WTC11 (cell line): ENCODE measurements around the gene EMSY. TPM values are rescaled to one million over a fixed set of nuclear protein-coding genes. Genes with fewer than 3 reads are reported as not detected.

Source experiments
- ATAC-seq: fragments of 200-7000 bp; cut with Tn5 transposase; 2 replicates; pipeline ENCODE4 v1.10.0; 2021; ENCODE audit warnings: mild to moderate bottlenecking, moderate library complexity
- CTCF ChIA-PET: fragments of 300-600 bp; sonication (Branson Sonifier 250); formaldehyde crosslinking; loops from one replicate; lab custom pipeline; 2021; ENCODE audit warnings: antibody characterized with exemption; lab: Charles Lee
- POLR2A ChIA-PET: fragments of 350-600 bp; sonication (Branson Sonifier 250); formaldehyde crosslinking; loops from one replicate; lab custom pipeline; 2021; ENCODE audit warnings: antibody characterized with exemption; lab: Charles Lee
- DNase-seq: peaks from one replicate; pipeline ENCODE4 v3.0.0; 2021; ENCODE audit warnings: low spot score
- H3K27ac Mint-ChIP-seq: 2 replicates; pipeline ENCODE4 v1.8.0; 2021; ENCODE audit warnings: mixed read lengths
- H3K27me3 Mint-ChIP-seq: 2 replicates; pipeline ENCODE4 v1.8.0; 2021; ENCODE audit warnings: low read depth, mild to moderate bottlenecking, moderate library complexity, mixed read lengths
- H3K36me3 Mint-ChIP-seq: 2 replicates; pipeline ENCODE4 v1.8.0; 2021; ENCODE audit warnings: mixed read lengths
- H3K4me1 Mint-ChIP-seq: 2 replicates; pipeline ENCODE4 v1.8.0; 2022; ENCODE audit warnings: mixed read lengths
- H3K4me3 Mint-ChIP-seq: 2 replicates; pipeline ENCODE4 v1.8.0; 2021; ENCODE audit warnings: mild to moderate bottlenecking, moderate library complexity, mixed read lengths
- H3K9me3 Mint-ChIP-seq: 2 replicates; pipeline ENCODE4 v1.8.0; 2021; ENCODE audit warnings: mixed read lengths
- ATF1 ChIP-seq: sonication (generic); formaldehyde crosslinking; IDR thresholded peaks from 2 replicates; pipeline ENCODE4 v1.8.1; 2023; ENCODE audit warnings: mild to moderate bottlenecking, moderate library complexity, missing genetic modification reagents
- CREM ChIP-seq: sonication (generic); formaldehyde crosslinking; IDR thresholded peaks from 2 replicates; pipeline ENCODE4 v1.8.1; 2022; ENCODE audit warnings: mild to moderate bottlenecking, missing genetic modification reagents, moderate library complexity
- E2F5 ChIP-seq: sonication (generic); formaldehyde crosslinking; IDR thresholded peaks from 2 replicates; pipeline ENCODE4 v1.8.1; 2022; ENCODE audit warnings: mild to moderate bottlenecking, moderate library complexity, missing genetic modification reagents
- ERG ChIP-seq: fragments of 250-450 bp; sonication (Bioruptor Pico); IDR thresholded peaks from 2 replicates; pipeline ENCODE4 v1.8.0; 2021; ENCODE audit warnings: mild to moderate bottlenecking
- ETV6 ChIP-seq: sonication (generic); formaldehyde crosslinking; IDR thresholded peaks from 2 replicates; pipeline ENCODE4 v1.8.1; 2022; ENCODE audit warnings: mild to moderate bottlenecking, missing genetic modification reagents
- FOXP4 ChIP-seq: sonication (generic); formaldehyde crosslinking; IDR thresholded peaks from 2 replicates; pipeline ENCODE4 v1.8.0; 2022; ENCODE audit warnings: mild to moderate bottlenecking, missing genetic modification reagents
- MAX ChIP-seq: sonication (generic); formaldehyde crosslinking; IDR thresholded peaks from 2 replicates; pipeline ENCODE4 v1.8.0; 2022; ENCODE audit warnings: mild to moderate bottlenecking, missing genetic modification reagents
- MYBL2 ChIP-seq: sonication (generic); formaldehyde crosslinking; IDR thresholded peaks from 2 replicates; pipeline ENCODE4 v1.8.1; 2023; ENCODE audit warnings: mild to moderate bottlenecking, moderate library complexity, missing genetic modification reagents
- NR2C2 ChIP-seq: sonication (generic); formaldehyde crosslinking; IDR thresholded peaks from 2 replicates; pipeline ENCODE4 v1.8.0; 2022; ENCODE audit warnings: mild to moderate bottlenecking, missing genetic modification reagents
- NR3C1 ChIP-seq: sonication (generic); formaldehyde crosslinking; conservative IDR thresholded peaks from 2 replicates; pipeline ENCODE4 v1.8.1; 2023; ENCODE audit warnings: low read depth, mild to moderate bottlenecking, missing genetic modification reagents
- RORB ChIP-seq: fragments of 250-450 bp; sonication (Bioruptor Pico); IDR thresholded peaks from 2 replicates; pipeline ENCODE4 v1.9.0; 2021; ENCODE audit warnings: mild to moderate bottlenecking
- TEAD1 ChIP-seq: sonication (generic); formaldehyde crosslinking; IDR thresholded peaks from 2 replicates; pipeline ENCODE4 v1.8.0; 2022; ENCODE audit warnings: mild to moderate bottlenecking, missing genetic modification reagents
- ZNF219 ChIP-seq: sonication (generic); formaldehyde crosslinking; IDR thresholded peaks from 2 replicates; pipeline ENCODE4 v1.8.0; 2023; ENCODE audit warnings: missing genetic modification reagents, mild to moderate bottlenecking, borderline replicate concordance
- ZNF396 ChIP-seq: fragments of 250-450 bp; sonication (Bioruptor Pico); IDR thresholded peaks from 2 replicates; pipeline ENCODE4 v1.8.0; 2021; ENCODE audit warnings: mild to moderate bottlenecking, moderate library complexity, borderline replicate concordance
- ZNF671 ChIP-seq: fragments of 250-450 bp; sonication (Bioruptor Pico); IDR thresholded peaks from 2 replicates; pipeline ENCODE4 v1.8.0; 2021; ENCODE audit warnings: mild to moderate bottlenecking
- total RNA-seq: library from RNA; stranded (reverse); gene quantifications from 3 replicates; pipeline ENCODE4 v1.2.3, GENCODE V29; 2021
- TF ChIP-seq, protein P1 (sequence below): fragments of 200-600 bp; IDR thresholded peaks from 2 replicates; pipeline ENCODE4 v1.8.0; 2022; ENCODE audit warnings: antibody characterized with exemption
- TF ChIP-seq, protein P2 (sequence below): sonication (generic); formaldehyde crosslinking; conservative IDR thresholded peaks from 2 replicates; pipeline ENCODE4 v1.8.1; 2023; ENCODE audit warnings: mild to moderate bottlenecking, low read depth, missing genetic modification reagents, moderate library complexity
- TF ChIP-seq, protein P3 (sequence below): sonication (generic); formaldehyde crosslinking; IDR thresholded peaks from 2 replicates; pipeline ENCODE4 v1.8.0; 2022; ENCODE audit warnings: mild to moderate bottlenecking, missing genetic modification reagents

Gene EMSY
- total RNA-seq, 1 experiment from 2014 or later = 31.1 TPM

GRCh38 chr11:76561245-76561644 is 116.4 kb downstream of the EMSY start:
- no peaks in the 10 kb centered on the region for H3K27me3 Mint-ChIP-seq
- no peak for TF ChIP-seq ERG (CRISPR knock-in tag)
- TF ChIP-seq NR3C1 (CRISPR knock-in tag) = no peak
- TF ChIP-seq NR2C2 = no peak
- TF ChIP-seq E2F5 (CRISPR knock-in tag) = no peak
- no peak for TF ChIP-seq ZNF396 (CRISPR knock-in tag)
- no peak for TF ChIP-seq ZNF219 (CRISPR knock-in tag)
- TF ChIP-seq, protein P1, sequence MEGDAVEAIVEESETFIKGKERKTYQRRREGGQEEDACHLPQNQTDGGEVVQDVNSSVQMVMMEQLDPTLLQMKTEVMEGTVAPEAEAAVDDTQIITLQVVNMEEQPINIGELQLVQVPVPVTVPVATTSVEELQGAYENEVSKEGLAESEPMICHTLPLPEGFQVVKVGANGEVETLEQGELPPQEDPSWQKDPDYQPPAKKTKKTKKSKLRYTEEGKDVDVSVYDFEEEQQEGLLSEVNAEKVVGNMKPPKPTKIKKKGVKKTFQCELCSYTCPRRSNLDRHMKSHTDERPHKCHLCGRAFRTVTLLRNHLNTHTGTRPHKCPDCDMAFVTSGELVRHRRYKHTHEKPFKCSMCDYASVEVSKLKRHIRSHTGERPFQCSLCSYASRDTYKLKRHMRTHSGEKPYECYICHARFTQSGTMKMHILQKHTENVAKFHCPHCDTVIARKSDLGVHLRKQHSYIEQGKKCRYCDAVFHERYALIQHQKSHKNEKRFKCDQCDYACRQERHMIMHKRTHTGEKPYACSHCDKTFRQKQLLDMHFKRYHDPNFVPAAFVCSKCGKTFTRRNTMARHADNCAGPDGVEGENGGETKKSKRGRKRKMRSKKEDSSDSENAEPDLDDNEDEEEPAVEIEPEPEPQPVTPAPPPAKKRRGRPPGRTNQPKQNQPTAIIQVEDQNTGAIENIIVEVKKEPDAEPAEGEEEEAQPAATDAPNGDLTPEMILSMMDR = no peak
- no peak for TF ChIP-seq ATF1
- TF ChIP-seq MYBL2 = no peak
- TF ChIP-seq FOXP4 = no peak
- TF ChIP-seq, protein P2, sequence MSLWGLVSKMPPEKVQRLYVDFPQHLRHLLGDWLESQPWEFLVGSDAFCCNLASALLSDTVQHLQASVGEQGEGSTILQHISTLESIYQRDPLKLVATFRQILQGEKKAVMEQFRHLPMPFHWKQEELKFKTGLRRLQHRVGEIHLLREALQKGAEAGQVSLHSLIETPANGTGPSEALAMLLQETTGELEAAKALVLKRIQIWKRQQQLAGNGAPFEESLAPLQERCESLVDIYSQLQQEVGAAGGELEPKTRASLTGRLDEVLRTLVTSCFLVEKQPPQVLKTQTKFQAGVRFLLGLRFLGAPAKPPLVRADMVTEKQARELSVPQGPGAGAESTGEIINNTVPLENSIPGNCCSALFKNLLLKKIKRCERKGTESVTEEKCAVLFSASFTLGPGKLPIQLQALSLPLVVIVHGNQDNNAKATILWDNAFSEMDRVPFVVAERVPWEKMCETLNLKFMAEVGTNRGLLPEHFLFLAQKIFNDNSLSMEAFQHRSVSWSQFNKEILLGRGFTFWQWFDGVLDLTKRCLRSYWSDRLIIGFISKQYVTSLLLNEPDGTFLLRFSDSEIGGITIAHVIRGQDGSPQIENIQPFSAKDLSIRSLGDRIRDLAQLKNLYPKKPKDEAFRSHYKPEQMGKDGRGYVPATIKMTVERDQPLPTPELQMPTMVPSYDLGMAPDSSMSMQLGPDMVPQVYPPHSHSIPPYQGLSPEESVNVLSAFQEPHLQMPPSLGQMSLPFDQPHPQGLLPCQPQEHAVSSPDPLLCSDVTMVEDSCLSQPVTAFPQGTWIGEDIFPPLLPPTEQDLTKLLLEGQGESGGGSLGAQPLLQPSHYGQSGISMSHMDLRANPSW (CRISPR knock-in tag) = no peak
- TF ChIP-seq CREM (CRISPR knock-in tag) = no peak
- no peak for TF ChIP-seq MAX (CRISPR knock-in tag)
- no peak for TF ChIP-seq ETV6
- no peak for TF ChIP-seq RORB (CRISPR knock-in tag)
- TF ChIP-seq, protein P3, sequence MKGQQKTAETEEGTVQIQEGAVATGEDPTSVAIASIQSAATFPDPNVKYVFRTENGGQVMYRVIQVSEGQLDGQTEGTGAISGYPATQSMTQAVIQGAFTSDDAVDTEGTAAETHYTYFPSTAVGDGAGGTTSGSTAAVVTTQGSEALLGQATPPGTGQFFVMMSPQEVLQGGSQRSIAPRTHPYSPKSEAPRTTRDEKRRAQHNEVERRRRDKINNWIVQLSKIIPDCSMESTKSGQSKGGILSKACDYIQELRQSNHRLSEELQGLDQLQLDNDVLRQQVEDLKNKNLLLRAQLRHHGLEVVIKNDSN = no peak
- TF ChIP-seq ZNF671 (CRISPR knock-in tag) = no peak
- no peak for TF ChIP-seq TEAD1 (CRISPR knock-in tag)
- H3K9me3 Mint-ChIP-seq = no peaks in the 10 kb centered on the region
- H3K27ac Mint-ChIP-seq = no peak overlapping the region
- no peaks in the 10 kb centered on the region for H3K4me1 Mint-ChIP-seq
- H3K36me3 Mint-ChIP-seq = no peaks in the 10 kb centered on the region
- ATAC-seq (no peak), DNase-seq (no peak)
- POLR2A ChIA-PET = no interaction called here
- CTCF ChIA-PET = interaction anchor here (1.1 kb wide), 1 partner anchor 38 kb away, joined by 4 read pairs; no protein-coding TSS in a partner anchor
- H3K4me3 Mint-ChIP-seq = no peak overlapping the region
